Urinary bladder (tissue), 4 donors: ENCODE results near the gene LRRC32. TPM values are rescaled to one million over a fixed set of nuclear protein-coding genes. Genes with fewer than 3 reads are reported as not detected.

ENCODE experiments used
- DNase-seq: peaks from one replicate; pipeline ENCODE4 v3.0.0-alpha.2; 2015; ENCODE audit errors: extremely low spot score
- H3K27ac ChIP-seq: one replicate; pipeline ENCODE4 v1.5.1; 2013; ENCODE audit warnings: low read depth, mild to moderate bottlenecking, moderate library complexity
- H3K36me3 ChIP-seq: one replicate; pipeline ENCODE4 v1.6.1; 2013; ENCODE audit warnings: mild to moderate bottlenecking, moderate library complexity; ENCODE audit not compliant: insufficient read depth
- H3K4me1 ChIP-seq: one replicate; pipeline ENCODE4 v1.6.1; 2013; ENCODE audit warnings: mild to moderate bottlenecking, moderate library complexity; ENCODE audit not compliant: insufficient read depth
- H3K4me3 ChIP-seq: one replicate; pipeline ENCODE4 v1.5.1; 2013; ENCODE audit warnings: low read depth, low read length
- WGBS: extraction: QIAGEN DNeasy Blood & Tissue Kit; methylation state at CpG from one replicate; pipeline ENCODE4 v1.1.7; 2013; 5-methylcytosine and 5-hydroxymethylcytosine counted together
- polyA plus RNA-seq: library from polyadenylated mRNA; stranded (reverse); fragments of 200-250 nt; gene quantifications from one replicate; pipeline ENCODE4 v1.2.3, GENCODE V29; 2013
- total RNA-seq: library from RNA; depleted of rRNA; stranded (reverse); fragments of >200 nt; gene quantifications from one replicate; pipeline ENCODE4 v1.2.3, GENCODE V29; 2014
- donor health status: healthy with polysubstance abuse.
- donor health status: healthy.

LRRC32 gene
- total and polyA plus RNA-seq, 2 donors: 16.3 to 65.6 TPM

GRCh38 chr11:76680518-76681425 lies 10.2 kb upstream of the LRRC32 start:
- WGBS: 31% methylated on average over 22 of the region's 22 CpGs
- no peak overlapping the region for H3K4me3 ChIP-seq
- DNase-seq: peak; percentile 37
- H3K36me3 ChIP-seq: no peaks in the 10 kb centered on the region
- no peaks in the 10 kb centered on the region for H3K4me1 ChIP-seq
- H3K27ac ChIP-seq: no peak overlapping the region

- no peak overlapping the region for H3K27ac ChIP-seq
- WGBS: 90% methylated on average over 8 of the region's 8 CpGs
- H3K4me1 ChIP-seq: no peaks in the 10 kb centered on the region
Measured at GRCh38 chr11:76678321-76678720, 7.8 kb upstream of the LRRC32 start.

GRCh38 chr11:76677458-76677765 lies 6.9 kb upstream of the LRRC32 start:
- no peaks in the 10 kb centered on the region for H3K4me1 ChIP-seq
- no peak overlapping the region for H3K27ac ChIP-seq
- no peak overlapping the region for H3K4me3 ChIP-seq
- DNase-seq: no peak
- no peaks in the 10 kb centered on the region for H3K36me3 ChIP-seq

More at GRCh38 chr11:76678321-76678720, 7.8 kb upstream of the LRRC32 start:
- no peak for DNase-seq
- Histone ChIP-seq H3K4me3 (no peak overlapping the region), H3K36me3 (no peaks in the 10 kb centered on the region)

- Histone ChIP-seq H3K4me1 (no peaks in the 10 kb centered on the region), H3K36me3 (no peaks in the 10 kb centered on the region), H3K27ac (no peak overlapping the region), H3K4me3 (no peak overlapping the region)
- DNase-seq: no peak
- 81% methylated on average over 16 of the region's 16 CpGs for WGBS
Measured at GRCh38 chr11:76676636-76677457, 6.3 kb upstream of the LRRC32 start.

- no peak for DNase-seq
- 82% methylated on average over 14 of the region's 14 CpGs for WGBS
- Histone ChIP-seq H3K36me3 (no peaks in the 10 kb centered on the region), H3K27ac (no peak overlapping the region), H3K4me1 (no peaks in the 10 kb centered on the region), H3K4me3 (no peak overlapping the region)
Measured at GRCh38 chr11:76674517-76675400, 4.2 kb upstream of the LRRC32 start.

- no peak overlapping the region for H3K4me3 ChIP-seq
- DNase-seq: no peak
- WGBS: 94% methylated on average over 5 of the region's 5 CpGs
- H3K4me1 ChIP-seq: no peaks in the 10 kb centered on the region
- no peak overlapping the region for H3K27ac ChIP-seq
- H3K36me3 ChIP-seq: no peaks in the 10 kb centered on the region
Measured at GRCh38 chr11:76673176-76674142, 2.9 kb upstream of the LRRC32 start.

- 75% methylated on average over 14 of the region's 14 CpGs for WGBS
- Histone ChIP-seq H3K4me3 (no peak overlapping the region), H3K4me1 (no peaks in the 10 kb centered on the region), H3K27ac (no peak overlapping the region), H3K36me3 (no peaks in the 10 kb centered on the region)
- no peak for DNase-seq
Measured at GRCh38 chr11:76672431-76673175, 2.1 kb upstream of the LRRC32 start.

GRCh38 chr11:76671626-76672309 lies 1.2 kb upstream of the LRRC32 start:
- no peak overlapping the region for H3K27ac ChIP-seq
- 93% methylated on average over 5 of the region's 5 CpGs for WGBS
- no peaks in the 10 kb centered on the region for H3K36me3 ChIP-seq
- DNase-seq: no peak
- no peaks in the 10 kb centered on the region for H3K4me1 ChIP-seq
- no peak overlapping the region for H3K4me3 ChIP-seq

- WGBS: 40% methylated on average over 8 of the region's 8 CpGs
- Histone ChIP-seq H3K4me1 (no peaks in the 10 kb centered on the region), H3K27ac (no peak overlapping the region), H3K36me3 (no peaks in the 10 kb centered on the region), H3K4me3 (peak overlapping the region; percentile 74)
- DNase-seq: no peak
Measured at GRCh38 chr11:76671237-76671592, 668 bp upstream of the LRRC32 start.

- Histone ChIP-seq H3K4me3 (peak overlapping the region; percentile 74), H3K4me1 (no peaks in the 10 kb centered on the region), H3K27ac (peak overlapping the region; percentile 16), H3K36me3 (no peaks in the 10 kb centered on the region)
- no peak for DNase-seq
- 9% methylated on average over 24 of the region's 24 CpGs for WGBS
Measured at GRCh38 chr11:76669901-76670484, 554 bp downstream of the LRRC32 start.

- WGBS: 77% methylated on average over 3 of the region's 3 CpGs
- no peak for DNase-seq
- H3K4me3 ChIP-seq: peak overlapping the region; percentile 27
- H3K36me3 ChIP-seq: no peaks in the 10 kb centered on the region
- H3K4me1 ChIP-seq: no peaks in the 10 kb centered on the region
- no peak overlapping the region for H3K27ac ChIP-seq
Measured at GRCh38 chr11:76668362-76669155, 2.0 kb downstream of the LRRC32 start.
